ENCODE data around the gene CACFD1. TPM values are rescaled to one million over a fixed set of nuclear protein-coding genes. Genes with fewer than 3 reads are reported as not detected.

CACFD1 gene
- total and polyA plus RNA-seq, 2 experiments from 2014 or later: 5.8 to 18.2 TPM

GRCh38 chr9:133494636-133495326, 35.0 kb downstream of the CACFD1 start:
- no peak for ATAC-seq
- Mint-ChIP-seq H3K4me3 (no peak overlapping the region), H3K4me1 (no peaks in the 10 kb centered on the region), H3K27me3 (ENCODE audit: insufficient read depth, low read depth, poor library complexity) (peaks cover 7% of the 10 kb centered on the region), H3K36me3 (ENCODE audit: low read depth) (no peaks in the 10 kb centered on the region; the same call in 2 of the 3 replicates), H3K27ac (no peak overlapping the region), H3K9me3 (no peaks in the 10 kb centered on the region)
- no peaks in the 10 kb centered on the region for H3K27me3 ChIP-seq (ENCODE audit: insufficient read depth)
- no peak overlapping the region for H3K4me3 ChIP-seq
- no peak for TF ChIP-seq REST (IDR thresholded peaks at IDR 0.05; ENCODE audit: unreplicated experiment)
- H3K27ac ChIP-seq (ENCODE audit: low read depth): no peak overlapping the region
- no peak overlapping the region for H2AFZ ChIP-seq
- H3K36me3 ChIP-seq (ENCODE audit: insufficient read depth): no peaks in the 10 kb centered on the region
- H3K9me2 ChIP-seq (ENCODE audit: insufficient read depth): no peaks in the 10 kb centered on the region
- no peaks in the 10 kb centered on the region for H4K20me1 ChIP-seq (replicated peaks; ENCODE audit: insufficient read depth)
- H3K4me2 ChIP-seq: no peak overlapping the region
- H3K79me2 ChIP-seq (replicated peaks; ENCODE audit: insufficient read depth): no peaks in the 10 kb centered on the region
- no peak for DNase-seq (ENCODE audit: low spot score)
- H3K4me1 ChIP-seq (ENCODE audit: insufficient read depth): no peaks in the 10 kb centered on the region
- no peaks in the 10 kb centered on the region; the same call in 1 of the 2 replicates for H3F3A ChIP-seq (replicated peaks; ENCODE audit: low read depth)

- no peak for DNase-seq (ENCODE audit: low spot score)
- H3K4me1 ChIP-seq (ENCODE audit: insufficient read depth): no peaks in the 10 kb centered on the region
- TF ChIP-seq REST (IDR thresholded peaks at IDR 0.05; ENCODE audit: unreplicated experiment): no peak
- no peak for TF ChIP-seq JUNB (IDR thresholded peaks at IDR 0.05; ENCODE audit: unreplicated experiment)
- no peak for TF ChIP-seq POLR2AphosphoS5 (IDR thresholded peaks at IDR 0.05; ENCODE audit: low read depth)
- TF ChIP-seq ZNF331 (CRISPR knock-in tag; IDR thresholded peaks at IDR 0.05; ENCODE audit: low read depth): no peak
- TF ChIP-seq NANOG (IDR thresholded peaks at IDR 0.05; ENCODE audit: borderline replicate concordance): no peak
- no peak for TF ChIP-seq EZH2phosphoT487 (IDR thresholded peaks at IDR 0.05; ENCODE audit: unreplicated experiment)
These were observed 35.8 kb downstream of the CACFD1 start for GRCh38 chr9:133495327-133496293.

More at GRCh38 chr9:133495327-133496293, 35.8 kb downstream of the CACFD1 start:
- Mint-ChIP-seq H3K9me3 (peaks cover 4% of the 10 kb centered on the region), H3K4me1 (no peaks in the 10 kb centered on the region), H3K27ac (no peak overlapping the region), H3K27me3 (ENCODE audit: insufficient read depth, low read depth, poor library complexity) (peaks cover 9% of the 10 kb centered on the region), H3K4me3 (no peak overlapping the region), H3K36me3 (ENCODE audit: low read depth) (no peaks in the 10 kb centered on the region; the same call in 2 of the 3 replicates)
- H3K9me2 ChIP-seq (ENCODE audit: insufficient read depth): no peaks in the 10 kb centered on the region
- no peaks in the 10 kb centered on the region for H3K36me3 ChIP-seq (ENCODE audit: insufficient read depth)
- no peaks in the 10 kb centered on the region for H3K79me2 ChIP-seq (replicated peaks; ENCODE audit: insufficient read depth)
- H3K27me3 ChIP-seq (ENCODE audit: insufficient read depth): no peaks in the 10 kb centered on the region
- no peak overlapping the region for H3K27ac ChIP-seq (ENCODE audit: low read depth)
- no peaks in the 10 kb centered on the region; the same call in 1 of the 2 replicates for H3F3A ChIP-seq (replicated peaks; ENCODE audit: low read depth)
- H3K4me2 ChIP-seq: no peak overlapping the region
- H2AFZ ChIP-seq: no peak overlapping the region
- no peak overlapping the region for H3K4me3 ChIP-seq
- ATAC-seq: no peak
- no peaks in the 10 kb centered on the region for H4K20me1 ChIP-seq (replicated peaks; ENCODE audit: insufficient read depth)

Measured in GM23338 (cell line).